Measurements from ENCODE around the gene ENAM. TPM values are rescaled to one million over a fixed set of nuclear protein-coding genes. Genes with fewer than 3 reads are reported as not detected.

Gene ENAM
- total and polyA plus RNA-seq, 2 donors (not counting 3 experiments of a cell fraction or from before 2014, with no cell fraction given): 0.07 TPM; not detected in 1

GRCh38 chr4:70634482-70634881 is 5.9 kb downstream of the ENAM start:
- peaks cover 32% of the 10 kb centered on the region for H3K4me1 ChIP-seq (ENCODE audit: control insufficient read depth, extremely low read depth, insufficient read depth, low read length)
- no peaks in the 10 kb centered on the region for H4K20me1 ChIP-seq (replicated peaks; ENCODE audit: control insufficient read depth, extremely low read depth, insufficient read depth, low read length)
- no peaks in the 10 kb centered on the region for H3K9me3 ChIP-seq (replicated peaks; ENCODE audit: control insufficient read depth, insufficient read depth, low read length)
- no peak for FAIRE-seq
- no peak overlapping the region for H3K4me3 ChIP-seq (replicated peaks in 1 of 3; ENCODE audit: insufficient read depth in 1 of 3, low read depth in 1 of 3, low read length in 3 of 3)
- DNase-seq (ENCODE audit: low read depth, low spot score): no peak
- no peak overlapping the region for H3K9ac ChIP-seq (replicated peaks; ENCODE audit: extremely low read depth, insufficient read depth, low read length)
- no peak overlapping the region for H3K27ac ChIP-seq (ENCODE audit: insufficient read depth, low read depth, low read length)
- BruUV-seq (replicated peaks): no TSS peak
- CTCF ChIA-PET: no interaction called here
- intact Hi-C loops (cut with micrococcal nuclease) (no loop called here), dilution Hi-C loops (cut with MboI; ENCODE audit: extremely low pct_ligation_motif_present, low sequenced_read_pairs) (no loop called here)
- no peaks in the 10 kb centered on the region for H3K27me3 ChIP-seq (ENCODE audit: control insufficient read depth in 2 of 2, insufficient read depth in 2 of 2, low read length in 2 of 2)
- no peak for TF ChIP-seq JUN (IDR thresholded peaks at IDR 0.05; ENCODE audit: borderline replicate concordance, insufficient read depth, insufficient read length, low read depth)
- no peak for TF ChIP-seq MYC (IDR thresholded peaks at IDR 0.05; ENCODE audit: low read depth, low read length)
- TF ChIP-seq EZH2 (IDR thresholded peaks at IDR 0.05; ENCODE audit: borderline replicate concordance, low read depth, low read length, severe bottlenecking): no peak
- no peak for TF ChIP-seq CTCF (IDR thresholded peaks at IDR 0.05; ENCODE audit: extremely low read depth in 1 of 2, insufficient read depth in 1 of 2, low read depth in 1 of 2, low read length in 2 of 2)
- H3K9me1 ChIP-seq (replicated peaks; ENCODE audit: control insufficient read depth, extremely low read depth, insufficient read depth, low read length): no peaks in the 10 kb centered on the region
- H3K4me2 ChIP-seq (ENCODE audit: insufficient read depth, low read length): no peak overlapping the region
- POLR2A ChIA-PET: no interaction called here
- H2AFZ ChIP-seq (ENCODE audit: low read depth, low read length): no peak overlapping the region
- no peaks in the 10 kb centered on the region for H3K36me3 ChIP-seq (ENCODE audit: control insufficient read depth in 2 of 2, extremely low read depth in 1 of 2, insufficient read depth in 2 of 2, low read length in 2 of 2)
- no peaks in the 10 kb centered on the region for H3K79me2 ChIP-seq (ENCODE audit: control insufficient read depth, insufficient read depth, low read length)

GRCh38 chr4:70637239-70637913 is 8.8 kb downstream of the ENAM start:
- Histone ChIP-seq H3K27me3 (ENCODE audit: control insufficient read depth in 2 of 2, insufficient read depth in 2 of 2, low read length in 2 of 2) (no peaks in the 10 kb centered on the region), H3K4me3 (replicated peaks in 1 of 3; ENCODE audit: insufficient read depth in 1 of 3, low read depth in 1 of 3, low read length in 3 of 3) (no peak overlapping the region), H3K79me2 (ENCODE audit: control insufficient read depth, insufficient read depth, low read length) (no peaks in the 10 kb centered on the region), H2AFZ (ENCODE audit: low read depth, low read length) (peak overlapping the region; percentile 13), H3K9me1 (replicated peaks; ENCODE audit: control insufficient read depth, extremely low read depth, insufficient read depth, low read length) (no peaks in the 10 kb centered on the region), H4K20me1 (replicated peaks; ENCODE audit: control insufficient read depth, extremely low read depth, insufficient read depth, low read length) (no peaks in the 10 kb centered on the region), H3K4me1 (ENCODE audit: control insufficient read depth, extremely low read depth, insufficient read depth, low read length) (peaks cover 16% of the 10 kb centered on the region), H3K4me2 (ENCODE audit: insufficient read depth, low read length) (peak overlapping the region; percentile 21), H3K9me3 (replicated peaks; ENCODE audit: control insufficient read depth, insufficient read depth, low read length) (no peaks in the 10 kb centered on the region), H3K27ac (ENCODE audit: insufficient read depth, low read depth, low read length) (no peak overlapping the region), H3K9ac (replicated peaks; ENCODE audit: extremely low read depth, insufficient read depth, low read length) (no peak overlapping the region), H3K36me3 (ENCODE audit: control insufficient read depth in 2 of 2, extremely low read depth in 1 of 2, insufficient read depth in 2 of 2, low read length in 2 of 2) (no peaks in the 10 kb centered on the region)
- FAIRE-seq (no peak), DNase-seq (ENCODE audit: low read depth, low spot score) (no peak)
- BruUV-seq (replicated peaks): no TSS peak
- intact Hi-C loops (cut with micrococcal nuclease) (no loop called here), dilution Hi-C loops (cut with MboI; ENCODE audit: extremely low pct_ligation_motif_present, low sequenced_read_pairs) (no loop called here)
- CTCF ChIA-PET: interaction anchor here (0.9 kb wide), 1 partner anchor 31 kb away, joined by 3 read pairs; no protein-coding TSS in a partner anchor
- TF ChIP-seq POLR2AphosphoS5 (IDR thresholded peaks at IDR 0.05; ENCODE audit: insufficient read depth, low read depth, low read length) (no peak), GATA2 (IDR thresholded peaks at IDR 0.05; ENCODE audit: insufficient read depth, insufficient read length, low read depth, low read length) (no peak), CTCF (IDR thresholded peaks at IDR 0.05; ENCODE audit: extremely low read depth in 1 of 2, insufficient read depth in 1 of 2, low read depth in 1 of 2, low read length in 2 of 2) (no peak), POLR2A (IDR thresholded peaks at IDR 0.05; ENCODE audit: low read depth, low read length) (no peak), EZH2 (IDR thresholded peaks at IDR 0.05; ENCODE audit: borderline replicate concordance, low read depth, low read length, severe bottlenecking) (no peak), MYC (IDR thresholded peaks at IDR 0.05; ENCODE audit: low read depth, low read length) (no peak), JUN (IDR thresholded peaks at IDR 0.05; ENCODE audit: borderline replicate concordance, insufficient read depth, insufficient read length, low read depth) (no peak), FOS (IDR thresholded peaks at IDR 0.05; ENCODE audit: borderline replicate concordance, insufficient read depth, low read length) (no peak), MAX (IDR thresholded peaks at IDR 0.05; ENCODE audit: insufficient read depth, insufficient read length) (no peak)
- POLR2A ChIA-PET: no interaction called here

Measured in endothelial cell of umbilical vein (primary cell).